ENCODE results near the gene USP17L17. TPM values are rescaled to one million over a fixed set of nuclear protein-coding genes. Genes with fewer than 3 reads are reported as not detected.
"Not testable (repeated sequence)": the region's sequence is repeated elsewhere in the genome, so short reads cannot be mapped to it uniquely, and the experiment has no call there.

The USP17L17 gene
- total RNA-seq, 2 experiments from 2014 or later: not detected

- H3K79me2 ChIP-seq (ENCODE audit: insufficient read depth, low read depth, low read length); H4K20me1 ChIP-seq (ENCODE audit: insufficient read depth, low read length); intact Hi-C loops (cut with micrococcal nuclease; ENCODE audit: unreplicated experiment): not testable (repeated sequence)
Measured at GRCh38 chr4:9230249-9230648, 13.4 kb upstream of the USP17L17 start.

GRCh38 chr4:9234085-9234484 is 9.6 kb upstream of the USP17L17 start, which contains the start of gene USP17L15:
TSS of gene USP17L15 (plus strand) at chr4:9234385. CDS start at chr4:9234385, 0 bp downstream.
- H4K20me1 ChIP-seq (ENCODE audit: insufficient read depth, low read length); H3K27ac ChIP-seq (ENCODE audit: low read depth, low read length, poor library complexity, severe bottlenecking); H3K79me2 ChIP-seq (ENCODE audit: insufficient read depth, low read depth, low read length); H3K4me3 ChIP-seq (ENCODE audit: low read depth, low read length, poor library complexity, severe bottlenecking); BruUV-seq (replicated peaks); H3K4me1 ChIP-seq (ENCODE audit: insufficient read depth, low read length, poor library complexity, severe bottlenecking); H3K9me3 ChIP-seq (ENCODE audit: low read length); DNase-seq (ENCODE audit: low spot score); H3K36me3 ChIP-seq (ENCODE audit: insufficient read depth, low read length); CTCF ChIA-PET (ENCODE audit: unreplicated experiment); H3K4me2 ChIP-seq (ENCODE audit: low read length); H2AFZ ChIP-seq (ENCODE audit: low read length); H3K9me2 ChIP-seq (ENCODE audit: insufficient read depth, low read length); POLR2A ChIA-PET; intact Hi-C loops (cut with micrococcal nuclease; ENCODE audit: unreplicated experiment): not testable (repeated sequence)

More at GRCh38 chr4:9230249-9230648, 13.4 kb upstream of the USP17L17 start:
- POLR2A ChIA-PET; H2AFZ ChIP-seq (ENCODE audit: low read length); H3K4me3 ChIP-seq (ENCODE audit: low read depth, low read length, poor library complexity, severe bottlenecking); DNase-seq (ENCODE audit: low spot score); H3K4me2 ChIP-seq (ENCODE audit: low read length); H3K36me3 ChIP-seq (ENCODE audit: insufficient read depth, low read length); H3K4me1 ChIP-seq (ENCODE audit: insufficient read depth, low read length, poor library complexity, severe bottlenecking); H3K9me2 ChIP-seq (ENCODE audit: insufficient read depth, low read length); BruUV-seq (replicated peaks); H3K9me3 ChIP-seq (ENCODE audit: low read length); CTCF ChIA-PET (ENCODE audit: unreplicated experiment); H3K27ac ChIP-seq (ENCODE audit: low read depth, low read length, poor library complexity, severe bottlenecking): not testable (repeated sequence)

DNA sequence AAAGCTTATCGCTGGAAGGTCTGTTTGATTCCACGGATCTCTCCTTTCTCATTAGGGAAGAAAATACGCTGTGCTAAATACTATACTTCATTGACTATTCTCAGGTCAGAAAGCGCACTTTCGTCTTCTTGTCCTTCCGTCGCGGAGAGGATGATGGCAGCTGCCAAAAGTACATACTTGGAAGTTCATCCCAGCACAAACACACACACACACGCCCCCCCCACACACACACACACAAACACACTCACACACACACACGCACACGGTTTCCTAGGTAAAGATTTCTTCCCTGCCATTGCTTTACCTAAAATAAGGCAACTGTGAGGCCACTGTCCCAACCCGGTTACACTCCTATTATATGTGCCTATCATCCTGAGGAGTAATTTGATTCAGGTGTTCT is 5.2 kb upstream of the USP17L17 start:
- CTCF ChIA-PET (ENCODE audit: unreplicated experiment): not testable (repeated sequence)

DNA sequence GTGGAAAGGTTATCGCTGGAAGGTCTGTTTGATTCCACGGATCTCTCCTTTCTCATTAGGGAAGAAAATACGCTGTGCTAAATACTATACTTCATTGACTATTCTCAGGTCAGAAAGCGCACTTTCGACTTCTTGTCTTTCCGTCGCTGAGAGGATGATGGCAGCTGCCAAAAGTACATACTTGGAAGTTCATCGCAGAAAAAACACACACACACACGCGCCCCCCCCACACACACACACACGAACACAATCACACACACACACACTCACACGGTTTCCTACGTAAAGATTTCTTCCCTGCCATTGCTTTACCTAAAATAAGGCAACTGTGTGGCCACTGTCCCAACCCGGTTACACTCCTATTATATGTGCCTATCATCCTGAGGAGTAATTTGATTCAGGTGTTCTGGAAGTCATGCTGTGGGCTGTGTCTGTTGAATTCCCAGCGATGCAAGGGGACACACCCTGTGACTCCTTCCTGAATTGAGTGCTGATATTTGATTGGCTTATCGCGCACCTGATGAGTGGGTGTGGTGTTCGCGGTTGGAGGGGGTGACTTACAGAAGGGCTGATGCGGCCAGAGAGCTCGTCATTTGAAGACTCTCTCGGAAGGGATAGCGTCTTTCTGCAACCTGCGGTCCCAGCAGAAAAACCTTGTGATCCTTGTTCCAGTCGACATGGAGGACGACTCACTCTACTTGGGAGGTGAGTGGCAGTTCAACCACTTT is 4.4 kb downstream of the USP17L17 start, which contains the start of gene USP17L18:
Gene USP17L18, plus strand, starts transcription at position 678 of the 728 bp plus-strand sequence. Its CDS starts 0 bp downstream, at position 678.
- H3K4me3 ChIP-seq (ENCODE audit: low read depth, low read length, poor library complexity, severe bottlenecking); CTCF ChIA-PET (ENCODE audit: unreplicated experiment); H3K4me2 ChIP-seq (ENCODE audit: low read length); H3K36me3 ChIP-seq (ENCODE audit: insufficient read depth, low read length); POLR2A ChIA-PET; H3K9me2 ChIP-seq (ENCODE audit: insufficient read depth, low read length); DNase-seq (ENCODE audit: low spot score); H3K9me3 ChIP-seq (ENCODE audit: low read length); intact Hi-C loops (cut with micrococcal nuclease; ENCODE audit: unreplicated experiment); H3K79me2 ChIP-seq (ENCODE audit: insufficient read depth, low read depth, low read length); BruUV-seq (replicated peaks); H4K20me1 ChIP-seq (ENCODE audit: insufficient read depth, low read length); H3K27ac ChIP-seq (ENCODE audit: low read depth, low read length, poor library complexity, severe bottlenecking); H3K4me1 ChIP-seq (ENCODE audit: insufficient read depth, low read length, poor library complexity, severe bottlenecking); H2AFZ ChIP-seq (ENCODE audit: low read length): not testable (repeated sequence)

More for the DNA sequence above, 5.2 kb upstream of the USP17L17 start:
- H2AFZ ChIP-seq (ENCODE audit: low read length); intact Hi-C loops (cut with micrococcal nuclease; ENCODE audit: unreplicated experiment); H3K9me3 ChIP-seq (ENCODE audit: low read length); H3K9me2 ChIP-seq (ENCODE audit: insufficient read depth, low read length); H4K20me1 ChIP-seq (ENCODE audit: insufficient read depth, low read length); POLR2A ChIA-PET; DNase-seq (ENCODE audit: low spot score); H3K4me2 ChIP-seq (ENCODE audit: low read length); H3K4me1 ChIP-seq (ENCODE audit: insufficient read depth, low read length, poor library complexity, severe bottlenecking); H3K79me2 ChIP-seq (ENCODE audit: insufficient read depth, low read depth, low read length); H3K36me3 ChIP-seq (ENCODE audit: insufficient read depth, low read length); BruUV-seq (replicated peaks); H3K27ac ChIP-seq (ENCODE audit: low read depth, low read length, poor library complexity, severe bottlenecking); H3K4me3 ChIP-seq (ENCODE audit: low read depth, low read length, poor library complexity, severe bottlenecking): not testable (repeated sequence)

DNA sequence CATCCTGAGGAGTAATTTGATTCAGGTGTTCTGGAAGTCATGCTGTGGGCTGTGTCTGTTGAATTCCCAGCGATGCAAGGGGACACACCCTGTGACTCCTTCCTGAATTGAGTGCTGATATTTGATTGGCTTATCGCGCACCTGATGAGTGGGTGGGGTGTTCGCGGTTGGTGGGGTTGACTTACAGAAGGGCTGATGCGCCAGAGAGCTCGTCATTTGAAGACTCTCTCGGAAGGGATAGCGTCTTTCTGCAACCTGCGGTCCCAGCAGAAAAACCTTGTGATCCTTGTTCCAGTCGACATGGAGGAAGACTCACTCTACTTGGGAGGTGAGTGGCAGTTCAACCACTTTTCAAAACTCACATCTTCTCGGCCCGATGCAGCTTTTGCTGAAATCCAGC is 9.4 kb downstream of the USP17L17 start, which contains the start of gene USP17L19:
Gene USP17L19, plus strand, starts transcription at position 301 of the 400 bp plus-strand sequence. Its CDS starts 0 bp downstream, at position 301.
- H4K20me1 ChIP-seq (ENCODE audit: insufficient read depth, low read length); H3K27ac ChIP-seq (ENCODE audit: low read depth, low read length, poor library complexity, severe bottlenecking); H3K79me2 ChIP-seq (ENCODE audit: insufficient read depth, low read depth, low read length); H3K4me2 ChIP-seq (ENCODE audit: low read length); POLR2A ChIA-PET; H2AFZ ChIP-seq (ENCODE audit: low read length); intact Hi-C loops (cut with micrococcal nuclease; ENCODE audit: unreplicated experiment); H3K4me1 ChIP-seq (ENCODE audit: insufficient read depth, low read length, poor library complexity, severe bottlenecking); CTCF ChIA-PET (ENCODE audit: unreplicated experiment); H3K9me3 ChIP-seq (ENCODE audit: low read length); DNase-seq (ENCODE audit: low spot score); H3K9me2 ChIP-seq (ENCODE audit: insufficient read depth, low read length); H3K36me3 ChIP-seq (ENCODE audit: insufficient read depth, low read length); H3K4me3 ChIP-seq (ENCODE audit: low read depth, low read length, poor library complexity, severe bottlenecking); BruUV-seq (replicated peaks): not testable (repeated sequence)

GRCh38 chr4:9257824-9258223 is 14.1 kb downstream of the USP17L17 start, which contains the start of gene USP17L20:
TSS of gene USP17L20 (plus strand) at chr4:9258124. CDS start at chr4:9258124, 0 bp downstream.
- POLR2A ChIA-PET; H3K4me2 ChIP-seq (ENCODE audit: low read length); H3K79me2 ChIP-seq (ENCODE audit: insufficient read depth, low read depth, low read length); H3K36me3 ChIP-seq (ENCODE audit: insufficient read depth, low read length); H3K9me2 ChIP-seq (ENCODE audit: insufficient read depth, low read length); H3K4me3 ChIP-seq (ENCODE audit: low read depth, low read length, poor library complexity, severe bottlenecking); H3K9me3 ChIP-seq (ENCODE audit: low read length); CTCF ChIA-PET (ENCODE audit: unreplicated experiment); DNase-seq (ENCODE audit: low spot score); H2AFZ ChIP-seq (ENCODE audit: low read length); intact Hi-C loops (cut with micrococcal nuclease; ENCODE audit: unreplicated experiment); H4K20me1 ChIP-seq (ENCODE audit: insufficient read depth, low read length); H3K27ac ChIP-seq (ENCODE audit: low read depth, low read length, poor library complexity, severe bottlenecking); H3K4me1 ChIP-seq (ENCODE audit: insufficient read depth, low read length, poor library complexity, severe bottlenecking); BruUV-seq (replicated peaks): not testable (repeated sequence)

Data from OCI-LY7 (cell line).